Thymus (tissue), 11 donors: ENCODE results near the gene GNPNAT1. TPM values are rescaled to one million over a fixed set of nuclear protein-coding genes. Genes with fewer than 3 reads are reported as not detected.
A peak's percentile ranks its signal among the peaks of the same experiment; 100 is the strongest.
"Not testable (repeated sequence)": the region's sequence is repeated elsewhere in the genome, so short reads cannot be mapped to it uniquely, and the experiment has no call there.

Source experiments
- DNase-seq, 9 donors: peaks; one replicate each; pipeline ENCODE4 v3.0.0-alpha.2; 2013; ENCODE audit warnings: low spot score in 9 of 9, low read depth in 6 of 9, missing footprints in 1 of 9
- H3K27ac ChIP-seq, 2 donors: one replicate each; pipeline ENCODE4 v1.5.1; 2013; ENCODE audit warnings: control low read depth in 1 of 2, low read depth in 1 of 2, low read length in 1 of 2, mild to moderate bottlenecking in 1 of 2, moderate library complexity in 1 of 2
- H3K27me3 ChIP-seq, 2 donors: one replicate each; pipeline ENCODE4 v1.5.1; 2013; ENCODE audit warnings: low read length in 1 of 2; ENCODE audit not compliant: control insufficient read depth in 2 of 2, insufficient read depth in 1 of 2
- H3K36me3 ChIP-seq, 2 donors: one replicate each; pipeline ENCODE4 v1.5.1; 2013; ENCODE audit warnings: low read length in 1 of 2, mild to moderate bottlenecking in 1 of 2, moderate library complexity in 1 of 2; ENCODE audit not compliant: control insufficient read depth in 2 of 2, insufficient read depth in 2 of 2
- H3K4me1 ChIP-seq, 2 donors: one replicate each; pipeline ENCODE4 v1.5.1; 2013; ENCODE audit warnings: low read length in 2 of 2; ENCODE audit not compliant: control insufficient read depth in 2 of 2, insufficient read depth in 2 of 2
- H3K4me3 ChIP-seq, 2 donors: one replicate each; pipeline ENCODE4 v1.5.1; 2013; ENCODE audit warnings: low read length in 2 of 2, control low read depth in 1 of 2, mild to moderate bottlenecking in 1 of 2
- H3K9me3 ChIP-seq, 2 donors: one replicate each; pipeline ENCODE4 v1.5.1; 2013; ENCODE audit warnings: low read length in 1 of 2, mild to moderate bottlenecking in 1 of 2; ENCODE audit not compliant: control insufficient read depth in 2 of 2, insufficient read depth in 1 of 2
- WGBS: extraction: QIAGEN DNeasy Blood & Tissue Kit; methylation state at CpG from one replicate; pipeline ENCODE4 v1.1.7; 2013; 5-methylcytosine and 5-hydroxymethylcytosine counted together
- polyA plus RNA-seq: library from polyadenylated mRNA; stranded (reverse); fragments of 200-250 nt; gene quantifications from one replicate; pipeline ENCODE4 v1.2.3, GENCODE V29; 2013
- total RNA-seq: library from RNA; stranded (reverse); fragments of 120-200 nt; gene quantifications from one replicate; pipeline ENCODE4 v1.2.4, GENCODE V29; 2013
- donor health status: healthy.

GNPNAT1 gene
- total and polyA plus RNA-seq, 2 donors = 7.6 to 8.2 TPM

DNA sequence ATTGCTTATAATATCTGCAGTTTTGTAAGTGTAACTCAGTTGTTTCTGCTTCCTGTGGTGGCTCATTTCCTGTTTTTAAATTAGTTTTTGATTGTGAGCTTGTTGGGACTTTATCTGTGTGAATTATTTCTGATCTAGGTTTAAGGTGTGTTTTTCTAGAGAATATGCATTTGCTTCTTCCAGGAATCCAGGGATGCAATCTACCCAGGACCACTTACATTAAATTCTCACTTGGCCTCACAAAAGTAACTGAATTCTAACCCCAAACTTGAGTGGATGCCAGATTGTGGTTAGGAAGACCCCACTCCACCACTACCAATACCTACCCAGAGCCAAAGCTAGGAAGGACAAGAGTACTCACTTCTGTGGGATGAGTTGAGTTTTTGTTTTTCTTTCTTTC lies 49.5 kb downstream of the GNPNAT1 start:
- no peaks in the 10 kb centered on the region for H3K27me3 ChIP-seq
- DNase-seq = peak in 3 of 9 donors; percentile 6 to 41 (median 9)
- H3K9me3 ChIP-seq = no peaks in the 10 kb centered on the region
- peak overlapping the region; percentile 75 to 86 for H3K27ac ChIP-seq
- peaks cover 7% of the 10 kb centered on the region in 2 donors for H3K4me1 ChIP-seq
- H3K36me3 ChIP-seq = peaks cover 0 to 3% of the 10 kb centered on the region in 2 donors
- no peak overlapping the region for H3K4me3 ChIP-seq

DNA sequence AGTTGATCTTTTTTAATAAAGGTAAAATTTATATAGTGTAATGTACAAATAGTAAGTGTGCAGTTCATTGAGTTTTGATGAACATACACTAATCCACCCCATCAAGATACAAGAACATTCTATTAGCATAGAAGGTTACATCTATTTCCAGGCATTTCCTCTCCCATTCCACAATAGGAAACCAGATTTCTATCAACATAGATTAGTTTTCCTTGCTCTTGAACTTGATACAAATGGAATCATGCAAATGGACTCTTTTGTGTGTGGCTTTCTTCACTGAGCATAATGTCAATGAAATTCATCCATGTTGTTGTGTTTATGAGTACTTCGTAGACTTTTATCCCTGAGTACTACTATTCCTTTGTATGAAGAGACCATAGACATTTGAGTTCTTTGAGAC lies 50.7 kb downstream of the GNPNAT1 start:
- no peak for DNase-seq
- H3K4me3 ChIP-seq = no peak overlapping the region
- no peaks in the 10 kb centered on the region for H3K9me3 ChIP-seq
- H3K27ac ChIP-seq = no peak overlapping the region
- H3K4me1 ChIP-seq = peaks cover 7% of the 10 kb centered on the region in 2 donors
- H3K36me3 ChIP-seq = no peaks in the 10 kb centered on the region
- 99% methylated on average over 1 of the region's 1 CpG for WGBS
- H3K27me3 ChIP-seq = no peaks in the 10 kb centered on the region

DNA sequence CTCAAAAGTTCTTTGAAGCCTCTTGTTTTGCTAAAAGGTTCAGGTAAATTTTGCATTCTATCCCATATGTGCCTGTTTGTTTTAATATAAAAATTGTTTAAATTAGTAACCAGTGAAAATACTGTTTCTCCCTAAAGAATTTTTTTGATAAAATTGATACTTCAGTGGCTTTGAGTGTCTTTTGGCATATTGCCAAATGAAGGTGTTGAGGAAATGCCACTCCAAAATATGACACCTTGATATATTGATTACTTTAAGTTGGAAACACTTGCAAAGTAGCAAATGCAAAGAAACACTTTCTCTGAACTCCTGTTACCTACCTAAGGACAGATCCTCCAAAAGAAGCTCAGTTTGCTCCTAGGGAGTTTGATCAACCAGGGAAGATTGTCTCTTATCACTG lies 53.0 kb downstream of the GNPNAT1 start:
- no peak for DNase-seq
- Histone ChIP-seq H3K27ac (no peak overlapping the region), H3K4me3 (no peak overlapping the region), H3K4me1 (peaks cover 7% of the 10 kb centered on the region in 2 donors), H3K36me3 (peaks cover 6 to 11% of the 10 kb centered on the region in 2 donors), H3K27me3 (no peaks in the 10 kb centered on the region), H3K9me3 (no peaks in the 10 kb centered on the region)

DNA sequence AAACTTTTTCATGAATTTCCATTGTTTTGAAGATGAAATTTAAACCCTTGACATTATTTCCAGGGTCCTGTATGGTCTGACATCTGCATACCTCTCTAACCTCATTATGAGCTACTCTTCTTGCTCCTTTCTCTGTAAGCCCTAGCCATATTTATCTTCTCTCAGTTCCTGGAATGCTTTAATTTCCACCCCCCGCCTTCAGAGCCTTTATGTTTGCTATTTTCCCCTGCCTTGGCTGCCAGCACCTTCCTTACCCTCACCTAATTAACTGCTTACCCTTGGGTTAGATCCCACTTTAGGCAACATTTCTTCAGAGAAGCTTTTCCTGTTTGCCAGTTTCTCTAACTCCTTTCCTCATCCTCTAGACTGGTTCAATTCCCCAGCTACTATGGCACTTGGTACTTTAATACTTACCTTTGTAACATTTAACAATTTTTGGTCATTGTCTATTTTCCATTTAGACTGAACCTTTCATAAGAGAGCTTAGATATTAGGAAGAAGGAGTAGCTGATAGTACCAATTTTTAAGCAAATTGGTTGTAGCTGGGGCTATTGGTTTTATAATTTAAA lies 55.4 kb downstream of the GNPNAT1 start:
- no peaks in the 10 kb centered on the region for H3K27me3 ChIP-seq
- peaks cover 6 to 16% of the 10 kb centered on the region in 2 donors for H3K36me3 ChIP-seq
- no peak overlapping the region for H3K27ac ChIP-seq
- WGBS = 94% methylated on average over 1 of the region's 1 CpG
- no peaks in the 10 kb centered on the region for H3K9me3 ChIP-seq
- peaks cover 2 to 5% of the 10 kb centered on the region in 2 donors for H3K4me1 ChIP-seq
- H3K4me3 ChIP-seq = no peak overlapping the region
- DNase-seq = no peak

DNA sequence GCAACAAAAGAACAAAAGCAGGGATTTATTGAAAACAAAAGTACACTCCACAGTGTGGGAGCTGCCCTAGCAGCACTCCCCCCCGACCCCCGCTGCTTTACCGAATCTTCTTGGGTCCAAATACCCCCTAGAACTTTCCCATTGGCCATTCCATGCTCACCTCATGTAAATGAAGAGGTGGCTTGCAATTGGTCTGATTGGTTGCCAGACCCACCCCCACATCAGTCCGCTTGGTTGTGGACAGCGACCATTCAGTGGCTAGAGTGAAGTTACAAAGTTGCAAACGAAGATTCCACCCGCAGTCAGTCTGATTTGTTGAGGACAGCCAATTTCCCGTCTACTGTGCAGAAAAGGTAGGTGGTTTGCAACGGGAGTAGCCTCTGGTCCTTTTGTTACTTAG lies 57.6 kb downstream of the GNPNAT1 start:
- Histone ChIP-seq H3K9me3 (no peaks in the 10 kb centered on the region), H3K4me1 (peaks cover 7 to 8% of the 10 kb centered on the region in 2 donors), H3K27me3 (no peaks in the 10 kb centered on the region), H3K36me3 (peaks cover 6 to 16% of the 10 kb centered on the region in 2 donors), H3K27ac (no peak overlapping the region), H3K4me3 (no peak overlapping the region)
- WGBS = 98% methylated on average over 9 of the region's 9 CpGs
- DNase-seq = no peak

DNA sequence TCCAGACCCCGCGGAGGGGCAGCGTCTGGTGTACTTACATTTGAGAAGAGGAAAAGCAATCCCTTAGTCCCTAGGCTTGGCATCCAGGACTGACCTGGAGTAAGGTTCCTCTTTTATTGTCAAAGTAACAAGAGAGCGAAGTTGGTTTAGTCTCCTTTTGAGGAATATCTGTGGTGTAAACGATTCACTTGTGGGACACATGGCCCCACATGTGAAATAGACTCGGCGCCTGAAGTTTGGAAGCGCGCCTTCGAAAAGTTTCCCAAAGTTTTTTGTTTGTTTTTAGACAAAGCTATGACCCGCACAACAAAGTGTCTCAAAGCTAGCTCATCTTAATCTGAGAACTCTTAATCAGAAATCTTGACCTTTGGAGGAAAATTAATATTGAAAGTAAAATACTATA lies 60.7 kb downstream of the GNPNAT1 start:
- Histone ChIP-seq H3K4me1 (peaks cover 7 to 8% of the 10 kb centered on the region in 2 donors), H3K36me3 (peaks cover 6 to 30% of the 10 kb centered on the region in 2 donors), H3K4me3 (peak overlapping the region; percentile 62 to 99), H3K27ac (peak overlapping the region in 1 of 2 donors; percentile 79), H3K27me3 (no peaks in the 10 kb centered on the region), H3K9me3 (no peaks in the 10 kb centered on the region)
- DNase-seq = no peak
- 3% methylated on average over 11 of the region's 11 CpGs for WGBS

DNA sequence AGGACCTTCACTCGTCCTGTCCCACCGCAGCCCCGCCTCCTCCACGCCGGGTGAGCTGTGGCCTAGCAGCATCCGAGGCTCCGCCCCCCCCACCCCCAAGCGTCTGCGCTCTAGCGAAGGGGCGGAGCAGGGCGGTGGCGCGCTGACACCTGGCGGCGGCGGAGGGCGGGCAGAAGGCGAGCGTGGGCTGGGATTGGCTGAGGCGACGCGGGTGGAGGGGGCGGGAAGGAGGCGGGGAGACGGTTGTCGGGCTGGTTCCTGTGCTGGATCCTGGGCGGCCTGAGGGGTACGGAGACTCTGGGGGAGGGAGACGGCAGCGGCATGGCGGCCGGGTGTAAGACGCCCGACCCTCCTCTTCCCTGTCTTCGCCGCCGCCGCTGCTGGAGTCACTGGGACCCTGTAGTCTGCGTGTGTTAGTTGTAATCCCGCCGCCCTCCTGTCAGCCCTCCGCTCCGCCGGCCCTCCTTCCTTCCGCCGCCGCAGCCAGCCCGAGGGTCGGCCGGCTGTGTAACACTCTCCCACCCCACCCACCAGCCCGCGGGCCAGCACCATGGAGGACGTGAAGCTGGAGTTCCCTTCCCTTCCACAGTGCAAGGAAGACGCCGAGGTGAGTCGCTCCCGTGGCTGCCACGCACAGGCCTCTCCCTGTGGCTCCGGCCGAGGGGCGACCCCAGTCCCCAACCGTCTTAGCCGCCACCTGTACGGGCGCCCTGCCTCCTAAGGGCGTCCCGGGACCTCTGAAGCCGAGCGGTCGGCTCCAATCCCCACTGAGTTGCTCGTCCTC lies 61.3 kb downstream of the GNPNAT1 start, which contains the start of gene STYX:
Gene STYX (plus strand): TSS at position 242 of the 784 bp plus-strand sequence. CDS start 309 bp downstream, at position 551.
- WGBS = under 1% methylated on average over 72 of the region's 72 CpGs
- Histone ChIP-seq H3K27me3 (no peaks in the 10 kb centered on the region), H3K4me1 (peaks cover 7 to 8% of the 10 kb centered on the region in 2 donors), H3K4me3 (peak within 1 kb of the TSS; percentile 62 to 99), H3K27ac (peak within 1 kb of the TSS; percentile 79 to 84), H3K36me3 (peaks cover 6 to 33% of the 10 kb centered on the region in 2 donors), H3K9me3 (no peaks in the 10 kb centered on the region)
- peak; percentile 80 to 97 (median 95) for DNase-seq

DNA sequence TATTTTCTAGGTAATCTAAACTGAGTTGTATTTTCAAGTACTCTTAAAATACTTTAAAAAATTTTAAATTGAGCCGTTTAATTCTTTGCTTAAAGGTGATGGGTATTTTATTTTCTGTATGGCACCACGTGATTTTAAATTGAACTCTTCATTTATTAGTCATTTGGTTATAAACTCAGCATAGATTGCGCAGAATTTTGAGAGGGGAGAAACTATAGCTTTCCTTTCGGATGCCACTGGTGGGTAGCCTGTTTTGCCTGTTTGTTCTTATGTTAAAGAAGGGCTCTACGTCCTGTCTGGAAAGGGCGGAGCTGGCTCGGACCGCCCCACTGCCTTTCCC lies 61.9 kb downstream of the GNPNAT1 start:
- Histone ChIP-seq H3K4me3 (peak overlapping the region; percentile 21 to 62), H3K9me3 (no peaks in the 10 kb centered on the region), H3K27ac (peak overlapping the region in 1 of 2 donors; percentile 45), H3K36me3 (peaks cover 6 to 38% of the 10 kb centered on the region in 2 donors), H3K4me1 (peaks cover 7 to 8% of the 10 kb centered on the region in 2 donors), H3K27me3 (no peaks in the 10 kb centered on the region)
- WGBS = 2% methylated on average over 8 of the region's 8 CpGs
- no peak for DNase-seq

DNA sequence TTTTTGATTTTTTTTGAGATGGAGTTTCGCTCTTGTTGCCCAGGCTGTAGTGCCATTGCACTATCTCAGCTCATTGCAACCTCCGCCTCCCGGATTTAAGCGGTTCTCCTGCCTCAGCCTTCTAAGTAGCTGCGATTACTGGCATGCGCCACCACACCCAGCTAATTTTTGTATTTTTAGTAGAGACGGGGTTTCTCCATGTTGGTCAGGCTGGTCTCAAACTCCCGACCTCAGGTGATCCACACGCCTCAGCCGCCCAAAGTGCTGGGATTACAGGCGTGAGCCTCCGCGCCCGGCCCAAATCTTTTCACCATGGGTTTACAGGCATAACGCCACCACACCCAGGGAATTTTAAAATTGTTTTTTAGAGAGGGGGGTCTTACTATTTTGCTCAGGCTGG lies 62.4 kb downstream of the GNPNAT1 start:
- H3K36me3 ChIP-seq = peaks cover 7 to 36% of the 10 kb centered on the region in 2 donors
- H3K27me3 ChIP-seq, H3K4me1 ChIP-seq, H3K9me3 ChIP-seq, H3K27ac ChIP-seq, DNase-seq, H3K4me3 ChIP-seq: not testable (repeated sequence)
- 98% methylated on average over 15 of the region's 15 CpGs for WGBS
